DMS53 (cell line): ENCODE measurements around the gene NPAS3.

ENCODE experiments used
- DNase-seq: peaks from one replicate; lab custom pipeline; 2025; lab: John Stamatoyannopoulos, UW

NPAS3 gene

DNA sequence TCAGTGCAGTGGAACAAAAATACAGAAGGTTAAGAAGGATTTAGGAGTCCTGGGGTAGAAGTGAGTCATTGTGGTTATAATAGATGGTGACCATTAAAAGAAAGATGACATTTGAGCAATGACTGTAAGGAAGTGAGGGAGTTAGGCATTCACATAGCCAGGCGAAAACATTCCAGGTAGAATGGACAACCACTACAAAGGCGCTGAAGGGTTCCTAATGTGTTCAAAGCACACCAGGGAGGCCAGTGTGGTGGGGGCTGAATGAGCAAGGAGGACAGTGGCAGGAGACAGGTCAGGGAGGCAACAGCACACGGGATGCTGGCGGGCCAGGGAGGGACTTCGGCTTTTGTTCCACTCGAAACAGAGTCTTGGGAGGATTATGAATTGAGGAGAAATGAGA is 129.9 kb downstream of the NPAS3 start:
- DNase-seq: no peak

DNA sequence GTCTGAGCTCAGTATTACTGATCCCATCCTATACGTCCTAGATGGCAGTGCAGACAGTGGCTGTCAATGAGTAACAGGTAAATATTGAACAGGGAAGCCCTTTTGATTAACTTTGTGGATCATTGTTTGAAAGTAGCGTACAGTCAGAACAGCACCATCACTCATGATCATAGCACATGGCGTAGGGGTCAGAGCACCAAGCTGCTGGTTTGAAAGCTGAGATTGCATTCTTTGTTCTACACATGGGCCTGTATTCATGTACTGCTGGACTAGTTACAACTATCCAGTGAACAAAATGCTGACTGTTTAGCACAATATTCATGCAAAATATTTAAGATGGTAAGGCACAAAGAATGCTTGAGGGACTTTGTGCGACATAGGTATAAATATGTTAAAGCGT is 131.8 kb downstream of the NPAS3 start:
- no peak for DNase-seq

DNA sequence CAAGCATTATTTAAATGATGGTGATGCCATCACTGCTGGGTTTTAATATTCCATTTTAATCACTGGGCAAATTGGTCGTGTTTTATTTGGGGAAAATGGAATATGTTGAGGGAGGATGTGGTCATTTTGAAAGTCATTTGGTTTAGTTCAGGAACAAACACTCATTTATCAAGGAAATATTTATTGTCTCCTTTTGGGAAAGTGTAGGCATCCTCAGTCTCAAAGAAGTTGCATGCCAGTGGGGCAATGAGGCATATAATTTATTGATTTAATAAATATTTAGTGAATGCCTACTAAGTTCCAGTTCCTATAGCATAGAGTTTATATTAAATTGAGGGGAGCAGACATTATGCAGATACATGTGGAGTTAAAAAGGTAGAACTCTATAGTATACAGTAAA is 134.3 kb downstream of the NPAS3 start:
- no peak for DNase-seq

DNA sequence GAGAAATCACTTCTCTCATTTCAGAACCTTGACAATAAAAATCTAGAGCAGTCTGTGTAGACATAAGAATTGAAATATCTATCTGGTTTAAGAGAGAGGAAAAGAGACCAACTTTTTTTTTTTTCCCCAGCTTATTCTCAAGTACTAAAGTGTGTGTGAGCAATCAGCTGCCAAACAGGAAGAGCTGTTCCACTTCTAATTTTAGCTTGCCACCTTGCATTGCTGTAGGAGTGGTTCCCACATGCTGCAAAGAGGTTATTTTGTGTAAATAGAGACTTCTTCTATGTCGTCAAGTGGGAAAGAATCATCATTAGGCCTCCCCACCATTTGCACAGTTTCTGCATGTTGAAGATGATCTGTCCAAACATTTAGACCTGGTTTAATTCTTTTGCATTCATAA is 142.6 kb downstream of the NPAS3 start:
- peak; percentile 72 for DNase-seq

DNA sequence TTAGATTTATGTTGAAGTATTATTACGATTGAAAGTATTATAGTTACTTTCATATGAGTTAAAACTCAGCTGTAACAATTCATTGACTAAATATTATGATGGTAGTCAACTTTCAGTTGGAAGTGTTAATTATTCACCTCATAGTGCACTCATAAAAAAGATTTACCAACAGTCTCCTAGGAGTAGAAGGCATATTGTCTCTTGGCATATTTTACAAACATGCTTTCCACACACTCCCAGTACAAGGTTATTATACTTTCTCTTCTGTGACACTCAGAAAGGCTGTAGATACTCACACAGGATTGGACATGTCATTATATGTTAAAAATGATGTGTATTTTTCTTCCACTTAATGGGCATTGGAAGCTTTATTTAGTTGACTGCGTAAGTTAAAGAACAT is 147.1 kb downstream of the NPAS3 start:
- DNase-seq: no peak

DNA sequence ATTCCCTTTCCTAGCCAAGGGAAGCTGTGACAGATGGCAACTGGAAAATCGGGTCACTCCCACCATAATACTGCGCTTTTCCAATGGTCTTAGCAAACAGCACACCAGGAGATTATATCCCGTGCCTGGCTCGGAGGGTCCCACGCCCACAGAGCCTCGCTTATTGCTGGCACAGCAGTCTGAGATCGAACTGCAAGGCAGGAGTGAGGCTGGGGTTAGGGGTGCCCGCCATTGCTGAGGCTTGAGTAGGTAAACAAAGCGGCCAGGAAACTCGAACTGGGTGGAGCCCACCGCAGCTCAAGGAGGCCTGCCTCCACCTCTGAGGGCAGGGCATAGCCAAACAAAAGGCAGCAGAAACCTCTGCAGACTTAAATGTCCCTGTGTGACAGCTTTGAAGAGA is 149.6 kb downstream of the NPAS3 start:
- peak; percentile 1 for DNase-seq

DNA sequence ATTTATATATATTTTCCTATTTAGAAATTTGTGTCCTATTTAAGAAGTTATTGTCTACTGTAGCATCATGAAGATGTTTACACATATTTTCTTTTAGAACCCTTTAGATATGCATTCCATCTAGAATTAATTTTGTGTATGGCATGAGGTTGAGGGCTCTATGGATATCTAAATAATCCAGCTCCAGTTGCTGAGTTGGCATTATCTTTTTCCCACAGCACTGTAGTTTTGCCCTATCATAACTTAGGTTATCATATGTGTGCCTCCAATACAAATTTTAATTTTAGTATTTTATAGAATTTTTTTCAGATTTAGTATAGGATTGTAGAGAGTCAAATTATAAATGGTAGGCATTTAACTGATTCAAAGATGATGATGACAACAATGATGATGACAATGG is 159.3 kb downstream of the NPAS3 start:
- DNase-seq: no peak

DNA sequence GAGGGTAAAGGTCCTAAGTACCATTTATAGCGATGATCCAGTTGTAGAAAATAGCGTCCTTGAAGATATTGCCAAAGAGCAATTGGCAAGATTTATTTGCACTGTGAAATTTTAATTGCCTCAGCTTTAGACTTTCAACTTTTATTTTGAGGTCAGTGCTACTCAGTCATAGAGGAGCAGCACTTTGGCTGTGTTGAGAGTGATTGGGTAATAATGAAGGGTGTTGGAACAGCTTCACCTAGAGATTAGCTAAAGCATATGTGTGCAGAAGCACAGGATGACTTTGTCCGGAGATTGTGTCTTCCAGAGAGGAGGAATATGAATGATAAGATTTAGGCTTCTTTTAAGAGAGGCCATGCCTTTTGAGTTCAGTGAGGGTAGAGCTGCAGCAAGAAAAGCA is 164.8 kb downstream of the NPAS3 start:
- DNase-seq: no peak

DNA sequence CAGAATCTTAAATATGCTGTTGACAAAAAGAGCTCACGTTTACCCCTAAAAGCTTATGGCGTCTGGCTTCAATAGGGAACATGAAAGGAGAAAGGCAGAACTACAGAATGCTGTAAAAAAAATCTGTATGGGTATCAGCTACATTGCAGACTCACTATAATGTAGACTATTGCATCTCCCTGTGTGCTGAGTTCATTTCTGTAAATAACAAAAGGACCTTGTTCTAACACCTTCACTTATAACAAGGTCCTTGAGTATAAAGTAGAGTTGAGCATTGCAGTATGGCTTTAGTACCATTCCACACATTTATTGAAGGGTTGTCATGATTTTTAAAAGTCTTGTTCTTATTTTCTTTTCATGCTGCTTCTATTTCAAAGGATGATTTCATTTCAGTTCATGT is 165.3 kb downstream of the NPAS3 start:
- DNase-seq: no peak

DNA sequence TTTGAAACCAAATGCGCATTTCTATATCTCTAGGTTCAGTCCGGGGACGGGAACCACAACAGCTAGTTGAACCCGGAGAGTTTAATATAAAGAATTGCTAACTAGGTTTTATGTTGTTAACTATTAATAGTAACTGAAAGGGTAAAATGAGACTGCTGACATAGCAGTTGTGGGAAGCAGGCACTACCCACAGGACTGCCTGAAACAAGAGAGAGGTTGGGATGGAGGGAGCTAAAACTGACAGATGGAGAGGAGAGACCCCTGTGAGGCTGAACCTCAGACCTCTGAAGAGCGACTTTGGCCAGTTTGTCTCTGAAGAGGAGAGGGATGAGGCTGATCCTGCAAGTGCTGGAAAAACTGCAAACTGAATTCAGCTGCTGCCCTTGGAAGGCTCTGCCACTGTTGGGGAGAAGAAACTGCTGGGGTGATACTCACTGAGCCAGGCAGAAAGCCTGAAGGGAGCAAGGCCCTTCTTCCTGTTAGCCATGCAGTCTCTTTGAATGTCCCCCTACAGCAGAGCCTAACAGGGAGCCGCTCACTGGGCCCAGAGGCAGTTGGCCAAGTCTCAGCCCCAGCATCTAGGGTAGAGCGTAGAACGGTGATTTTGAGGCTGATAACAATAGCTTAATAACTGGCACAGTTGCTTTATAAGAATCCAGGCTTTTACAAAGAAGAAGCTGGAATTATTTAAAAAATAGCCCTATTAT is 172.2 kb downstream of the NPAS3 start:
- DNase-seq: no peak

DNA sequence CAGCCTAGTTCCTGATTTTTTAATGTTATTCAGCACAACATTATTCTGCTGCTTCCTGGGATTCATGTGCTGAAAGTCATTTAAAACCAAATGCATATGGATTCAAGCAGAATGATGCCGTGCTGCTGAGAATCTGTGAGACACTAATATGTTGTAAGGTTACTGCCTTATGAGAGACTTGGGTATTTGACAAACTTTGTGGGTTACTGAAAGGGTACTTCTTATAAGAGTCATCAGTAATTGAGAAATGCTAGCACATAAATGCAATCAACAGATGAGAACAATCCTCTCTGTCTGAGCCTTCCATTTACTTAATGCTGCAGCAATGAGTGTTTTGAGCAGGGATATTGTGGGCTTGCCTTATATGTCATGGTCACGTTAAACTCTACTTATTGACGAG is 175.7 kb downstream of the NPAS3 start:
- no peak for DNase-seq

DNA sequence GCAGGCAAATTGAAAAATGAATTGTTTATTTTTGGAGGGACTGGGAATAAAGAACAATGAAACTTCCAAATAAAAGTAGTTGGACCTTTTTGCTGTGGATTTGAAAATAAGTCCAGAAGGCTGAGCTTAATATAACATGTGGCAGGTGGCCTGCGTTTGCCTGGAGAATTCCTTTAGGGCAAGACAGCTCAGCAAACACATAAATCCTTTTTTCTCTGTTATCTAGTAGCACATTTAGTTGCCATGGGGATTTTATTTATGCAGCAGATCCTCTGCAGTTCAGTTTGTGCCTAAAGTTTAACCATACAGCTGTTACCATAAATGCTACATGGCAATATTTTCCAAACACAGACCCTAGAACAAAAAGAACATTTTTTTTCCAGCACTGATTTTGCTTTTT is 180.0 kb downstream of the NPAS3 start:
- peak; percentile 78 for DNase-seq

DNA sequence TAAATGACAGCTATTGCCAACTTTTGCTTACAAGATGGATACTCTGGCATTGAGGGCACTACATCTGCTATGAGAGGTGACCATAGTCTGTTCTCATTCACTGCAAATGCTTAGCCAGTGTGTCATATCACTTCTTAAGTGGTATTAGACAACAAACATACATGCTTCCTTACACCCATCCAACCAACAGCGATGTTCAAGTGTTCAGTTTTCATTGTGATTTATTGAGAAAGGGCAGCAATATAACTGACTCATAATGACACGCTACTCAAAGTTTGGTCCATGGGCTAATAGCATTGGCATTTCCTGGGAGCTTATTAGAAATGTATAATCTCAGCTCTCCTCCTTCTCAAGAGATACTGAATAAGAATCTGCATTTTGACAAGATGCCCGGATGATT is 181.7 kb downstream of the NPAS3 start:
- DNase-seq: peak; percentile 41

DNA sequence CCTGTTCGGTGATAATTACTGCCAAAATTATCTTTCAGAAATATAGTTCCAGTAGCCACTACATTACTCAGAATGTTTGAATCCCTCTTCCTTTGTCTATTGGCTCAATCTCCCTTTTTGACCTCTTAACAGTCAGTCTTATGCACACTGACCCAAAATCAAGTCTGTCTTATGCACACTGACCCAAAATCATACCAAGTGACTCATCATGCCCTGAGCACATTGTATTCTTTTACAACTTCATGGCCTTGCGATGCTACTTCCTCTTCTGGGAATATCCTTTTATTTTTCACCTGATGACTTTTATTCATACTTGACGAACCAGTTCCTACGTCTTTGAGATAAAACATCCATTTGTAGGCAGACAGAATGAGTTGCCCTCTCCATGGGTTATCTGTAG is 182.3 kb downstream of the NPAS3 start:
- peak; percentile 13 for DNase-seq

DNA sequence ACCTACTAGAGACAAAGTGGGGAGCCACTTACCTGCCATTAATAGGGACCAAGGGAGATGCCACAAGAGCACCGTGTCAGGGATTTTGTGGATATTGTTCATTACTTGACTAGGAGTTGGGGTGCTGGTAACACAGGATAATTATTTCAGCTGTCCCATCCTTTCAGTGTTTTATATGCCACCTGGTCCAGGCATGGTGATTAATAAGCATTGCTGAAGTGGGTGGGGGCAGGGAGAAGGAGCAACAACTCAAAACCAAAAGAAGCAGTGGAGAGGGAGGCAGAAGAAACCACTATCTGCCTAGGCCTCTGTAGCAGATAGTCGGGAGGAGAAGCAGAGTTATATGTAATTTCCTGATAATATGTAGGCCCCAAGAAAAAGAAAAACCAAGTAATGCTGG is 184.6 kb downstream of the NPAS3 start:
- no peak for DNase-seq

DNA sequence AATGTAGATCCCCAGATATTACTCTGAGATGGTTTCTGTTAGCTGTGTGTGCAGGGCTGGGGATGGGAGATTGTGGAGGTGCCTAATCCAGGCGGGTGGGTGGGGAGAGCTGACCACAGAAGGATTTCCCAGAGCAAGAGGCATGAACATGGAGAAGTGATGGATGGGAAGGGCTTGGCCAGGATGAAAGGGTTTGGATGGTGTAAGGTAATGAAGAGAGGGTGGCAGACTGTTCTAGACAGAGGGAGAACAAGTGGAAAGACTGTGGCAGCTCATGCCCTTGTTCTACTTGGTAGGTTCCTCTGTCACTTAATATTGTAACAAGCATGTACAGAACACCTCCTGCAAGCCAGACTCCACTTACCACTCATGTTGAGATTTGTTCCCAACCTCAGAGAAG is 187.8 kb downstream of the NPAS3 start:
- DNase-seq: no peak

DNA sequence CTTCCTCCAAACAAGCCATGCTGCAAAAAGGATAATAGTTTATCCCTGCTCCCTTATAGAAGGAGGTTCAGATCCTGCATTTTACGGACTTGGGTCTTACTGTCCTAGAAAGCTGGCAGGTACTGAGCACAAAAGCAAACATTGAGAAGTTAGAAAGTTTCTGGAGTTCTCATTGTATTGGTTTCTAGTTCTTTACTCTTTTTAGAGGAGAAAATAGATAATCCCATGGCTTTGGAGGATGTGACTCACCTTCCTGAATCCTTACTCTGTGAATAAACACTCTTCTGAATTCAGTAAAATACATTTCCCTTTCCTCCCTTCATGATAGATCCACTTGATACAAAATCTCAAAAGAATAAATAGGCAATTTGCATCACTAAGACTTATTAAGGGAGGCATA is 188.9 kb downstream of the NPAS3 start:
- DNase-seq: peak; percentile 12

DNA sequence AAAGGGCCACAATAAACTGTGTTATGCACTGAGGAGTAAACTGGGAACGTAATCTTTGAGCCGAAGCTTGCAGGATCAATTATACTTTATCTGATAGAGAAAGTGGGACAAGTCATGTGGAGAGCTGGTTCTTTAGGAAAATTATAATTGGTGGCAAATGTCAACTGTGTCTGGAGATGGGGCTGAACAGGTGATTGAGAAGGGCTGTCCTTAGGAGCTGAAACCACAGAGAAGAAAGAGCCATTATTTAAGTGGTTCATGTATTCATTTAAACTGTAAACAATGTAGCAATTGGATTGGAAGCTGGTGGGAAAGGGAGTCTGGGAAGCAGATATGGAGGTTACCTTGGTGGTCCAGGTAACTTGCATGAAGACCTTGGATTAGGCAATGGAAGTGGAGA is 193.1 kb downstream of the NPAS3 start:
- DNase-seq: no peak

DNA sequence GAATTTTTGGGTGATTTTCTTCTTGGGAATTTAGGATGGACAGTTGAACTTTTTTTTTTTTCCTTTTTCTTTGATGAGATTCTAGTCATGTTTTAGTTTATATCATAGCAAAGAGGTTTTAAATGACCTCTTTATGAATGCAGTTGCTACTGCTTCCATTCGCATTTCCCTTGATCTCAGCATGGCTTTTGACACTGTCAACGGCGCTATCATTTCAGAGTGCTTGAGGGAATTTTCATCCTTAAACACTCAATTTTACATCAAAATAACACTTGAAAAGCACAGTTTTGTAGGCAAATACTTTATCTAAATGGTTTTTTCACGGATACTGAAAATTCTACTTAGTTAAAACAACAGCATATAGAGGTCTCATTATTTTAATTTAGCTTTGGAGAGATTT is 195.5 kb downstream of the NPAS3 start:
- no peak for DNase-seq

DNA sequence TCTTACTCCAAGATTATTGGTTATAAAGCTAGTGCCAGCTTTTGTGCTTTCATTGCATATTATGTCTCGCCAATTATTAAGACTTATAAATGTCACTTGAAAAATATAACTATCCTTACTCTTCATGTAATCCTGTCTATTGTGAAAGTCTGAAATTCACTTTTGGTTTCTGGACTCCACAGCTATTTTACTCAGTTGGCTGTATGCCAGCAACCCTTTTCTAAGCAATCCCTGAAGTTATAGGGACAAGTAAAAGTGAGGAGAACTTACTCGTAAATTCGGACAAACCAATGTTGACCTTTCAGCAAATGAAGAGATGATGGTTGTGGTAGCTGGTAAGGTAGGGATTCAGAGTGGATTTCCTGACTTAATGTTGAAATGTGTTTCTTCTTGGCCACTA is 196.3 kb downstream of the NPAS3 start:
- no peak for DNase-seq

DNA sequence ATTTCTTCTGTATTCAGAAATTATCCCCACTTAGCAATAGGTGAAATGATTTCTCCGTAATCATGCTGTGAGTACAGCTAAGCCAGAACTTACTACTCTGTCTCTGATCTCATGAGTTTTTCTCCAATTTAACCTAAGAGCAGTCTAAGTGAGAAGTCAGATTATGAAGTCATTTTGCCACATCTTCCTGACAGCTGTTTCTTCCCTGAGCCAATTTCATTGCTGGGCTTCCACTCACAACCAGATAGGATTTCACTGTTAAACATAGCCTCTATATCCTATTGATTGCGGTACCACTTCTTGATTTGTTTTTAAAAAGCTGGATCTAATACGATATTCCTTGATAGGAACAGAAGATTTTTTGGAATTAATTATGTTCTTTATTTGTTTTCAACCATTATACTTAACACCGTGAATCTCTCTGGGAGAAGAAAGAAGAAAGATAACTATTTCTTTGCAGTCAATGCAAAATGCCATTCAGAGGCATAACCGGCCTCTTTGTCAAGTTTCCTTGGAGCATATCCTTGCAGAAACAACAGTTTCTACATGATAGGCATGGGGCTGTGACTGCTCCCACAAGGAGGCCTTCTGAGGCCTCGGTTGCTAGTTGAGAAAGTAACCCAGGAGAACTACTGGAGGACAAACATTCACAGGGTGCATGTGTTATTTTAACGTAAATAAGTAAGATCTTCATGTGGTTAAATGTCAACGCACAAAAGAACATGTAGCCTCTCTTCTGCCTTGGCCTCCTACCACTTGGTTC is 212.2 kb downstream of the NPAS3 start:
- no peak for DNase-seq

DNA sequence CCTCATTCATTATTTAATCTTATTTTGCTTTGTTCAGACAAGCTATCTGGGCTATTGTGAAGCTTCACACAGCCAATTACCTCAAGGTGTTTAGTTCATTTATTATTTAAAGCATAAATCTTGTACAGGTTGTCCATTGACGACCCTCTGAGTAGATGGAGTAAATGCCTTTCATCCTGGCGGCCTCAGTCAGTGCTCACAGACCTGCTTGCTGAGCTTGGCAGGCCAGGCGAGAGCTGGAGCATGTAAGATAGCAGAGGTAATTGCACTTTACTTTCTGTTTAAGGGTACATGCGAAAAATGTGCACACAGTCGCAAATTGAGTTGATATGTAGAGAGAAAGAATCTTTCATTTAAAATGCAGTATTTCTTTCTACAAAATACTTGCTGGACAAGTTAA is 224.4 kb downstream of the NPAS3 start:
- peak; percentile 1 for DNase-seq

DNA sequence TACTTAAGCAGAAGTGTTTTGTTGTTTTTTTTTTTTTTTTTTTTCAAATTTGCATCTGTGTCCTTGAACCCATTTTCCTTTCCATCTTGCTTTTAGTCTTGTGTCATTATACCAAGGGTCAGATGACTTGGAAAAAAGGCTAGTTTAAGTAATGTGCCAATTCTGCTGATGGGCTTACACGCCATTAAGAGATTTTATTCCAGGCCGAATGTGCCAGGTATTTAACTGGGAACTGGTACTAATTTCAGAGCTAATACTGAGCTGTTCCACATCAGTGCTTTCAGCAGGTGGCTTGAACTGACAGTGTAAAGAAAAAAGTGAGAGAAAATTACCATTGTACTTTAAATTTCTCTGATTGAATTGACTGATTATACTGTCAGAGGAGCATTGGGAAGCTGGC is 224.9 kb downstream of the NPAS3 start:
- peak; percentile 7 for DNase-seq
